ENCODE results near the gene TBC1D10A.
A peak's percentile ranks its signal among the peaks of the same experiment; 100 is the strongest.

DNA sequence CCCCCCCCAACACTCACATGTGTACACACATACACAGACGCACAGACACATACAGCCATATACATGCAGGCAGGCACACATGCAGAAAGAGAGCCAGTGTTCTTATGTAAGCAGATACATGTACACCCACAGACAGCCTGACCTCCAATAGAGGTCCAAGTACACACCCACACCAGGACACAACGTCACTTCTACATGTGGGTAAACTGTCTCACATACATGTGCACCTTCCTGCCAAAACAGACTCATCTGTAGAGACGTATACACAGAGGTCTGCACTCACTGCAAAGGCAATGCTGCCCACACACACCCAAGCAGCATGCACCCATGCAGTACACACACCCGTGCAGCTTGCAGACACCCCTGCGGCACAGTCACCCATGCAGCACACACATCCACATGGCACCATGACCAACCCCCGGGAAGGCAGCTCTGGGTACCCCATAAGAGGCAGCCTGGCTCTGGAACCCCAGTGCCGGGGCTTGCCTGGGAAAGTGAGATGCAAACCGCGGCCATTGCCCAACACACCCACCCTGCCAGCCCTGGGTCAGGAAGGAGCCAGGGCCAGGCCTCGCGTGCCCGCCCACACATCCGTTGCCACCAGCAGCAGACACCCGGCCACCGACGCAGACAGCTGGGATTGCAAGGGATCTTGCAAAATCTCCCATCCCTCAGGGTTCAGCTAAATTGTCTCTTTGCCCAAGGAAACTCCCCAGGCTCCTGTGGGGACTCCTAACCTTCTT is 47.5 kb downstream of the TBC1D10A start:
- TF ChIP-seq POLR2A (IDR thresholded peaks at IDR 0.05; ENCODE audit: extremely low read depth, insufficient read length): no peak
- TF ChIP-seq, protein P1, sequence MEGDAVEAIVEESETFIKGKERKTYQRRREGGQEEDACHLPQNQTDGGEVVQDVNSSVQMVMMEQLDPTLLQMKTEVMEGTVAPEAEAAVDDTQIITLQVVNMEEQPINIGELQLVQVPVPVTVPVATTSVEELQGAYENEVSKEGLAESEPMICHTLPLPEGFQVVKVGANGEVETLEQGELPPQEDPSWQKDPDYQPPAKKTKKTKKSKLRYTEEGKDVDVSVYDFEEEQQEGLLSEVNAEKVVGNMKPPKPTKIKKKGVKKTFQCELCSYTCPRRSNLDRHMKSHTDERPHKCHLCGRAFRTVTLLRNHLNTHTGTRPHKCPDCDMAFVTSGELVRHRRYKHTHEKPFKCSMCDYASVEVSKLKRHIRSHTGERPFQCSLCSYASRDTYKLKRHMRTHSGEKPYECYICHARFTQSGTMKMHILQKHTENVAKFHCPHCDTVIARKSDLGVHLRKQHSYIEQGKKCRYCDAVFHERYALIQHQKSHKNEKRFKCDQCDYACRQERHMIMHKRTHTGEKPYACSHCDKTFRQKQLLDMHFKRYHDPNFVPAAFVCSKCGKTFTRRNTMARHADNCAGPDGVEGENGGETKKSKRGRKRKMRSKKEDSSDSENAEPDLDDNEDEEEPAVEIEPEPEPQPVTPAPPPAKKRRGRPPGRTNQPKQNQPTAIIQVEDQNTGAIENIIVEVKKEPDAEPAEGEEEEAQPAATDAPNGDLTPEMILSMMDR (IDR thresholded peaks at IDR 0.05; ENCODE audit: low read depth, low read length): no peak
- TF ChIP-seq, protein P2, sequence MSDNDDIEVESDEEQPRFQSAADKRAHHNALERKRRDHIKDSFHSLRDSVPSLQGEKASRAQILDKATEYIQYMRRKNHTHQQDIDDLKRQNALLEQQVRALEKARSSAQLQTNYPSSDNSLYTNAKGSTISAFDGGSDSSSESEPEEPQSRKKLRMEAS (IDR thresholded peaks at IDR 0.05; ENCODE audit: low read depth, low read length): peak; percentile 29
